ENCODE data around the gene TBC1D22B.
"Not testable (repeated sequence)": the region's sequence is repeated elsewhere in the genome, so short reads cannot be mapped to it uniquely, and the experiment has no call there.

Gene TBC1D22B

DNA sequence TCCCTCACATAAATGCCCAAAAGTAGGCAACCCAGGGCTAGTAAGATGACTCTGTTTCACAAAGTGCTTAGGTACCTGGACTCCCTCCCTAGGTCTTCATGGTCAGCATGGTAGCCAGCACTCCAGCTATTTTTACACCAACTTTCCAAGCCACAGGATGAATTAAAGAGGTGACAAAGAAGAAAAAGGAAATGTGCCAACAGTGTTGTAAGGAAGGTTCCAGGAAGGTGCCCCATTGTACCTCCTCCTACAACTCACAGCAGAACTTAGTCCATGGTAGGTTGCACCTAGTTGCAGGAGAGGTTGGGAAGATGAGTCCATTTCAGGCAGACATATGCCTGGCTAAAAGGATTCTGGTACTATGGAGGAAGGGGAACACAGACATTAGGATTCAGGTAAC, 76.5 kb downstream of the TBC1D22B start:
- DNase-seq (ENCODE audit: low spot score), result no peak
- TF ChIP-seq, protein P1, sequence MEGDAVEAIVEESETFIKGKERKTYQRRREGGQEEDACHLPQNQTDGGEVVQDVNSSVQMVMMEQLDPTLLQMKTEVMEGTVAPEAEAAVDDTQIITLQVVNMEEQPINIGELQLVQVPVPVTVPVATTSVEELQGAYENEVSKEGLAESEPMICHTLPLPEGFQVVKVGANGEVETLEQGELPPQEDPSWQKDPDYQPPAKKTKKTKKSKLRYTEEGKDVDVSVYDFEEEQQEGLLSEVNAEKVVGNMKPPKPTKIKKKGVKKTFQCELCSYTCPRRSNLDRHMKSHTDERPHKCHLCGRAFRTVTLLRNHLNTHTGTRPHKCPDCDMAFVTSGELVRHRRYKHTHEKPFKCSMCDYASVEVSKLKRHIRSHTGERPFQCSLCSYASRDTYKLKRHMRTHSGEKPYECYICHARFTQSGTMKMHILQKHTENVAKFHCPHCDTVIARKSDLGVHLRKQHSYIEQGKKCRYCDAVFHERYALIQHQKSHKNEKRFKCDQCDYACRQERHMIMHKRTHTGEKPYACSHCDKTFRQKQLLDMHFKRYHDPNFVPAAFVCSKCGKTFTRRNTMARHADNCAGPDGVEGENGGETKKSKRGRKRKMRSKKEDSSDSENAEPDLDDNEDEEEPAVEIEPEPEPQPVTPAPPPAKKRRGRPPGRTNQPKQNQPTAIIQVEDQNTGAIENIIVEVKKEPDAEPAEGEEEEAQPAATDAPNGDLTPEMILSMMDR (IDR thresholded peaks at IDR 0.05), result no peak
- H3K27ac ChIP-seq, result no peak overlapping the region
- no peak overlapping the region for H3K4me3 ChIP-seq

DNA sequence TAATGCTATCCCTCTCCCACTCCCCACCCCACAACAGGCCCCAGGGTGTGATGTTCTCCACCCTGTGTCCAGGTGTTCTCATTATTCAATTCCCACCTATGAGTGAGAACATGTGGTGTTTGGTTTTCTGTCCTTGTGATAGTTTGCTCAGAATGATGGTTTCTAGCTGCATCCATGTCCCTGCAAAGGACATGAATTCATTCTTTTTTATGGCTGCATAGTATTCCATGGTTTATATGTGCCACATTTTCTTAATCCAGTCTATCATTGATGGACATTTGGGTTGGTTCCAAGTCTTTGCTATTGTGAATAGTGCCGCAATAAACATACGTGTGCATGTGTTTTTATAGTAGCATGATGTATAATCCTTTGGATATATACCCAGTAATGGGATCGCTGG, 80.7 kb downstream of the TBC1D22B start:
- not testable (repeated sequence) for H3K4me3 ChIP-seq; DNase-seq (ENCODE audit: low spot score); H3K27ac ChIP-seq

DNA sequence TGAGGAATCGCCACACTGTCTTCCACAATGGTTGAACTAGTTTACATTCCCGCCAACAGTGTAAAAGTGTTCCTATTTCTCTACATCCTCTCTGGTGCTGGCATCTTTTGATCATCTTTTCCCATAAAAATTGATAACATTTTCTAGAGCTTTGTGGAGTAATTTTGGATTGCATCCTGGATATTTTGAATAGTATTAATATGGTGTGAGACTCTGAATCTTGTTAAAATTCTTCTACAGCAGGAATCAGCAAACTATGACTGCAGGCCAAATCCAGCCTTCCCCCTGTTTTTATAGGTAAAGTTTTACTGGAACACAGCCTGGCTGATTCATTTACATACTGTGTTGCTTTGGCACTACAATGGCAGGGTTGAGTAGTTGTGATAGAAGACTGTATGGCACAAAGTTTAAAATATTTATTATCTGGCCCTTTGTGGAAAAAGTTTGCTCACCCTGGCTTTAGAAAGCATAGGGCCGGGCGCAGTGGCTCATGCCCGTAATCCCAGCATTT, 81.2 kb downstream of the TBC1D22B start:
- TF ChIP-seq, protein P1 (IDR thresholded peaks at IDR 0.05), result no peak
- no peak overlapping the region for H3K4me3 ChIP-seq
- DNase-seq (ENCODE audit: low spot score), result no peak

DNA sequence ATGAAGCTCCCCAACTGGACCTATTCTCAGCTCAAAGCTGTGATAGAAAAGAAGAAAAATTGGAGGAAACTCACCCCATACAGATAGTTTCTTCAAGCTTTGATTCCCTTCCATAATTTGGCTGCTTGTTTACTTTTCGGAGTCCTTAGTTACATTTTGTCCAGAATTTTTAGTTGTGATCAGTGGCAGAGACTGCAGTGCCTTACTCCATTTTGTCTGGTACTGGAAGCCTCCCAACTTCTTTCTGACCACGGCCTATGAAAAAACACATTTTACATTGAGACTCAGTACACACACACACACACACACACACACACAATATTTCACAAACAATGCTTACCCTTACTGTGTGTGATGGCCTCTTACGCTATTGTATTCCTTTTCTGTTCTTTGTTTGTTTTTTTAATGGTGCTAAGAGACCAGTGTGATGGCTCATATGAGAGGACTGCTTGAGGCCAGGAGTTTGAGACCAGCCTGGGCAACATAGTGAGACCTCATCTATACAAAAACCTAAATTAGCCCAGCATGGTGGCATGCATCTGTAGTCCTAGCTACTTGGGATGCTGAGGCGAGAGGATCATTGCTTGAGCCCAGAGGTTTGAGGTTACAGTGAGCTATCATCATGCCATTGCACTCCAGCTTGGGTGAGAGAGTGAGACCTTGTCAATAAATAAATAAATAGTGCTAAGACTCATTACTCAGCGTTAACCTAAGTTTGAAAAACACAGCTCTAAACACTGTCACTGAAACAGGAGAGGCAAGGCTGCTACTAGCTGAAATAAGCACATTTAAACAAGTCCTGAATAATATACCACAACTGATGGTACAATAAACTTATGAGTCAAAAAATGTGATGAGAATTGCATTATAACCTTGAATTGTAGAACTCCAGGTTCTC, 82.4 kb downstream of the TBC1D22B start:
- H3K4me3 ChIP-seq, result no peak overlapping the region
- DNase-seq (ENCODE audit: low spot score), result no peak
- TF ChIP-seq, protein P1 (IDR thresholded peaks at IDR 0.05), result no peak
- no peak overlapping the region for H3K27ac ChIP-seq

More for the DNA sequence above, 81.2 kb downstream of the TBC1D22B start:
- H3K27ac ChIP-seq, result no peak overlapping the region

DNA sequence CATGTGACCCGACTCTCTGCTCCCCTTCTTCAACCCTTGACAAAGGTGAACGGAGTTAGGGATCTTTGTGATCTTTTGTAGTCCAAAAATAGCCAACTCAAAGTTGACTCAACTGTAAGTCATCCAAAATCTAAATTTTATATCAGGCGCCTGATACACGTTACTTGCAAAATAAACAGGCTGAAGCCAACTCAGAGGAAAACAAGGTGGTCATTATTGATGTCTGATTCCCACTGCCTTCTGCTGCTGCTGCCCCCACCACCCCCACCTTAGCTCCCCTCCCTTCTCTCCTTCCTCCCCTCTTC, 83.0 kb downstream of the TBC1D22B start:
- TF ChIP-seq, protein P1 (IDR thresholded peaks at IDR 0.05), result no peak
- Histone ChIP-seq H3K4me3 (no peak overlapping the region), H3K27ac (no peak overlapping the region)
- DNase-seq (ENCODE audit: low spot score), result no peak

DNA sequence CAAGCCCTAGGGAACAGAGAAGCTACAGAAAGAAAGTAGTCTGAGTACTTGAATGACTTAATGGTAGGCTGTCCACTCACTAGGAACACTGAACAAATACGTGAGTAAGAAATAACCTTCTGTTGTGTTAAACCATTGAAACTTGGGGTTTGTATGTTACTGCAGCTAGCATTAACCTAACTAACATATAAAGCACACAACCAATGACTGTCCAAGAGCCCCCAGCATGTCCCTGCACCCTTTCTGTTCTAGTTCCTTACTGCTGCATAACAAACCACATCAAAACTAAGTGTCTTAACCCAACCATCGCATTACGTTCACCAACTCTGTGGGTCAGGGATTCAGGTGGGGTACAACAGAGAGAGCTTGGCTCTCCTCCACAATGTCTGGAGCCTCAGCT, 85.7 kb downstream of the TBC1D22B start:
- Histone ChIP-seq H3K27ac (no peak overlapping the region), H3K4me3 (no peak overlapping the region)
- TF ChIP-seq, protein P1 (IDR thresholded peaks at IDR 0.05), result no peak
- DNase-seq (ENCODE audit: low spot score), result no peak

DNA sequence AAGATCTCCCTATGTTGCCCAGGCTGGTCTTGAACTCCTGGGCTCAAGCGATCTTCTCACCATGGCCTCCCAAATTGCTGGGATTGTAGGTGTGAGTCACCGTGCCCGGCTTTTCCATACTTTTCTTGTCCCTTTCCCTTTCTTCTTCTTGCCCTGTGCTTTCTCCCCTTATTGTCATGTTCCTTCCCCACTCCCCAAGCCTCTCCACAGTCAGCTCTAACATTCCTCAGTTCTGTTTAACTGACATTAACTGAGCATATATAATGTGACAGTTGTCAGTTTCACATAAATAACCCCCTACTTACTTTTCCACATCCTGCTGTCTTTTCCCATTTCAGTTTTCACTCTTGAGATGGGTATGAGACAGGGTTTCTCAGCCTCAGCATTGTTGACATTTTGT, 86.7 kb downstream of the TBC1D22B start:
- no peak for DNase-seq (ENCODE audit: low spot score)
- H3K27ac ChIP-seq, result no peak overlapping the region
- TF ChIP-seq, protein P1 (IDR thresholded peaks at IDR 0.05), result no peak
- no peak overlapping the region for H3K4me3 ChIP-seq

DNA sequence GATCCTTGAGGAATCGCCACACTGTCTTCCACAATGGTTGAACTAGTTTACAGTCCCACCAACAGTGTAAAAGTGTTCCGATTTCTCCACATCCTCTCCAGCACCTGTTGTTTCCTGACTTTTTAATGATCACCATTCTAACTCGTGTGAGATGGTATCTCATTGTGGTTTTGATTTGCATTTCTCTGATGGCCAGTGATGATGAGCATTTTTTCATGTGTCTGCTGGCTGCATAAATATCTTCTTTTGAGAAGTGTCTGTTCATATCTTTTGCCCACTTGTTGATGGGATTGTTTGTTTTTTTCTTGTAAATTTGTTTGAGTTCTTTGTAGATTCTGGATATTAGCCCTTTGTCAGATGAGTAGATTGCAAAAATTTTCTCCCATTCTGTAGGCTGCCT, 88.2 kb downstream of the TBC1D22B start:
- not testable (repeated sequence) for DNase-seq (ENCODE audit: low spot score); H3K27ac ChIP-seq; H3K4me3 ChIP-seq
